ENCODE data around the gene MYRF. TPM values are rescaled to one million over a fixed set of nuclear protein-coding genes. Genes with fewer than 3 reads are reported as not detected.

MYRF gene
- total RNA-seq, 2 experiments from 2014 or later: 0.19 to 1.1 TPM

GRCh38 chr11:61754534-61755482 is 2.4 kb downstream of the MYRF start:
- H3K79me2 ChIP-seq (ENCODE audit: insufficient read depth, low read depth, low read length): no peaks in the 10 kb centered on the region
- DNase-seq (ENCODE audit: low spot score): no peak
- H3K4me3 ChIP-seq (ENCODE audit: low read depth, low read length, poor library complexity, severe bottlenecking): no peak overlapping the region
- no peaks in the 10 kb centered on the region for H4K20me1 ChIP-seq (ENCODE audit: insufficient read depth, low read length)
- no peak for TF ChIP-seq CTCF (conservative IDR thresholded peaks at IDR 0.05; ENCODE audit: low read length)
- TF ChIP-seq EZH2phosphoT487 (IDR thresholded peaks at IDR 0.05; ENCODE audit: borderline replicate concordance, low read depth, low read length): no peak
- no peaks in the 10 kb centered on the region for H3K36me3 ChIP-seq (ENCODE audit: insufficient read depth, low read length)
- BruUV-seq (replicated peaks): no TSS peak
- H3K9me3 ChIP-seq (ENCODE audit: low read length): no peaks in the 10 kb centered on the region
- no peak overlapping the region for H3K27ac ChIP-seq (ENCODE audit: low read depth, low read length, poor library complexity, severe bottlenecking)
- H3K4me2 ChIP-seq (ENCODE audit: low read length): no peak overlapping the region
- peaks cover 10% of the 10 kb centered on the region for H3K4me1 ChIP-seq (ENCODE audit: insufficient read depth, low read length, poor library complexity, severe bottlenecking)
- intact Hi-C loops (cut with micrococcal nuclease; ENCODE audit: unreplicated experiment): no loop called here
- no peak overlapping the region for H2AFZ ChIP-seq (ENCODE audit: low read length)
- ChIA-PET POLR2A (no interaction called here), CTCF (ENCODE audit: unreplicated experiment) (no interaction called here)
- no peaks in the 10 kb centered on the region for H3K9me2 ChIP-seq (ENCODE audit: insufficient read depth, low read length)

GRCh38 chr11:61756147-61756451 is 3.7 kb downstream of the MYRF start:
- peaks cover 10% of the 10 kb centered on the region for H3K4me1 ChIP-seq (ENCODE audit: insufficient read depth, low read length, poor library complexity, severe bottlenecking)
- CTCF ChIA-PET (ENCODE audit: unreplicated experiment): no interaction called here
- no peaks in the 10 kb centered on the region for H3K79me2 ChIP-seq (ENCODE audit: insufficient read depth, low read depth, low read length)
- DNase-seq (ENCODE audit: low spot score): no peak
- H4K20me1 ChIP-seq (ENCODE audit: insufficient read depth, low read length): no peaks in the 10 kb centered on the region
- no peak overlapping the region for H3K4me2 ChIP-seq (ENCODE audit: low read length)
- POLR2A ChIA-PET: no interaction called here
- intact Hi-C loops (cut with micrococcal nuclease; ENCODE audit: unreplicated experiment): no loop called here
- no peaks in the 10 kb centered on the region for H3K9me3 ChIP-seq (ENCODE audit: low read length)
- H3K4me3 ChIP-seq (ENCODE audit: low read depth, low read length, poor library complexity, severe bottlenecking): no peak overlapping the region
- no peak overlapping the region for H2AFZ ChIP-seq (ENCODE audit: low read length)
- BruUV-seq (replicated peaks): no TSS peak
- no peaks in the 10 kb centered on the region for H3K36me3 ChIP-seq (ENCODE audit: insufficient read depth, low read length)
- H3K9me2 ChIP-seq (ENCODE audit: insufficient read depth, low read length): no peaks in the 10 kb centered on the region
- H3K27ac ChIP-seq (ENCODE audit: low read depth, low read length, poor library complexity, severe bottlenecking): no peak overlapping the region
- TF ChIP-seq CTCF (conservative IDR thresholded peaks at IDR 0.05; ENCODE audit: low read length): no peak
- no peak for TF ChIP-seq EZH2phosphoT487 (IDR thresholded peaks at IDR 0.05; ENCODE audit: borderline replicate concordance, low read depth, low read length)

Data from OCI-LY7 (cell line).